ENCODE measurements around the gene SSPN.
"Not testable (repeated sequence)": the region's sequence is repeated elsewhere in the genome, so short reads cannot be mapped to it uniquely, and the experiment has no call there.

The SSPN gene

DNA sequence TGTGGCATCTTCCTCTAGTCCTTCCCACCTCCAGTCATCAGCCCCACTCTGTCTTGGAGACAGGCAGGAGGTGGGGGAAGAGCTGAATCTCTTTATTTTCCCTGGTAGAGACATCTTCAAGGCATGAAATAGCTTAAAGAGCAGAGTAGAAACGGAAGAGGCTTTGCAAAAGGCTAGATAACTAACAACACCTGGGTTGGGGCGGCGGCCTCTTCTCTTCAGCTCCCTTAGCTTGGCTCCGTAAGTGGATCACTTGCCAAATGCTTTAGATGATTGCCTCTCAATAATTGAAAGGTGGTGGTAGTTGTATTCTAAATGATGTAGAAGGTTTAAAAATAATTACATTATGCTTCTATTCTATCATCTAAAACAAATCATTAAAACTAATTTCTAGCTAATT lies 36.1 kb downstream of the SSPN start:
- DNase-seq = no peak

DNA sequence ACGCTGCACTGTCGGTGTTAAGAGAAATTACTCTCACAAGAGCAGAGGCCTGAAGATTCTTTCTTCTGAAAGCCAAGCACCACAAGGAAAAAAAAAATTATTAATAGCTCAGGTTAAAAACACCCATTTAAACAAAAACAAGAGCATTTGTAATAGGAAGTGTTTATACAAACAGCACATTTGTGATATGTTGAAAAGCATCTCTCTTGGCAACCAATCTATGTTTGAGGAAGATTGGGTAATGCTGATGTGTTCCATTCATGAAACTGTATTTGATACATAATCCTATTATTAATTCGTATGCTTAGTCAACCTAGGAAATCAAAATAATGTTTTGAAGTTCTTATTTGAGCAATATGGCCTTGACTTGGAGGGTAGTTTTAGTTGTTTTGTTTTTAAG lies 36.5 kb downstream of the SSPN start:
- DNase-seq = no peak

DNA sequence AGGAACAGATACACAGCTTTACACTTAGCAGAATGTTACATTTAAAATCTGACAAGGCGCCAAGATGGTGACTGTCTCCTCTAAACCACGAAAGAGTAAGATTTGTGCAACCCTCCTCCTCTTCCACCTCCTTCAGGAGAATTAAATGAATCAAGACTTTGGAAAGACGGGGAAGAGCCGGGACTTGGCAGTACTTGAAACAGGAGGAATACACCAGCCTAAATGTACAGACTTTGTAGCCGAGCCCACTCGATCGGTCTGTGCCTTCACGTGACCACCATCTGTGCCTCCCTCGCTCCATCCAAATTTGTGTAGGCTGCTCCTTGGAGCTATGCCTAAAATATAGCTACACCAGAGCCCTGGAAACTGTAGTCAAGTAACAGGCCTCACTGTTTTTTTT lies 38.3 kb downstream of the SSPN start:
- DNase-seq = no peak

DNA sequence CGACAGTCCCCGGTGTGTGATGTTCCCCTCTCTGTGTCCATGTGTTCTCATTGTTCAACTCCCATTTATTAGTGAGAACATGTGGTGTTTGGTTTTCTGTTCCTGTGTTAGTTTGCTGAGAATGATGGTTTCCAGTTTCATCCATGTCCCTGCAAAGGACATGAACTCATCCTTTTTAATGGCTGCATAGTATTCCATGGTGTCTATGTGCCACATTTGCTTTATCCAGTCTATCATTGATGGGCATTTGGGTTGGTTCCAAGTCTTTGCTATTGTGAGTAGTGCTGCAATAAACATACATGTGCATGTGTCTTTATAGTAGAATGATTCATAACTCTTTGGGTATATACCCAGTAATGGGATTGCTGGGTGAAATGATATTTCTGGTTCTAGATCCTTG lies 40.1 kb downstream of the SSPN start:
- not testable (repeated sequence) for DNase-seq

DNA sequence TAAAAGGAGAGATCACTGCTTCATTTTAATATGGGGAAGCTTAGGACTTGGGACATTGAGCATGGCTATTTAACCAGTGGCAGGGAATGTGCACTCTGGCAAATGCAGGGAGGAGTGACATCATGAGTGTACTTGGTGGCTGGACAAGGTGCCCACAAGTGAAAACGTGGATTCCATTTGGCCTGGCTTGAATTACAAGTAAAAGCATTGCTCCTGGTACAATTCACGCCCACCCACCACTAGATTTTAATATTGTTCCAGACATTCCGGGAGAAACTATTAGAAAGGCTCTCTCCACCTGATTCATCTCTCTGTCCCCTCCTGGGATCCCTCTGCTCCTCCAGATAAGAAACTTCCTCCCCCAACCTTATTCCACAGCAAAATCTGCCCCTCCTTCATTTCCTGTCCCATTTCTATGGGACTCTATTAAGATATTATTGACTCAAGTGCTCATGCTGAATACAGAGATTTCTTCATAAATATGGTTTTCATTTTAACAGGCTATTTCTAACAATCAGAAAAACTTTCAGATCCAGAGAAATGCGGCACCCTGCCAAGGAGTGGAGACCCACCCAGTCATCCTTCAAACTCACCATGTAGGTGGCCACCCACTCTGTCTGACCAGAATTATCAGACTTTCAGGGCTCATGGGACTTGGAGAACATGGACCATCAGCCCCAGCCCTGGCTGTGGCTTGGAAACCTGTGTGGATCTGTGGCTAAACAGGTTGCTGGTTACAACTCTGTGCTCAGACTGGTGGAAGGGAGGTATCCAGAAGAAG lies 43.2 kb downstream of the SSPN start:
- no peak for DNase-seq

DNA sequence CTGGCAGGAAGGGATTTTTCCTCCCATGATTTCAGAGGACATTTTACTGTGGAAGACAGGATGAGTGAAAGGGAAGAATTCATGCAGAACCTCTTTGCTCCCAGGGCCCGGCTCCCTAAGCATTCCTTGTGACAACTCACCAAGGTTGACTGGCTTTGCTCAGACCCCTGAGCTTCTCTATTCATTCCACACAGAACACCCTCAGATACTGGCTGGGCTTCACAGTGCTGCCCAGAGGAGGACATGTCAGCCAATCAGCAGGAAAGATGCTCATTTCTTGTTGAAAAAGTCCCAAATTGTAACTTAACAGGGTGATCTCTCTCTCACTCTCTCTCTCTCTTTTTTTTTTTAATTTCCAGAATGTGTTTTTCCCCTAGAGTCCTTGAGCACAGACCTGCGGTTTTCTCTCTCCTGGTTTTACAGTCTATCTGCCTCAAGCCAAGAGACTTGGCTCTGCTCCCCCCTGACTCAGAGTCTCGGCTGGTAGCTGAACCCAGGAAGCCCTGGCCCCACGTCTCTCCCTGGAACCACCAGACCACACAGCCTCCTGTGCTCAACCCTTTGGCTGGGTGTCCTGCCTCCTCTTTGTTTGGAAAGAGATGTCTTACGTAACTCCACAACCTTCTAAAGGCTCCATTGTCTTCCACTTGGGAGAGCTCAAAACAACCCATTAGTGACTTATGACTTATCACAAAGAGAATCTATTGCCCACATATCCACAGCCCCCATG lies 43.9 kb downstream of the SSPN start:
- no peak for DNase-seq

DNA sequence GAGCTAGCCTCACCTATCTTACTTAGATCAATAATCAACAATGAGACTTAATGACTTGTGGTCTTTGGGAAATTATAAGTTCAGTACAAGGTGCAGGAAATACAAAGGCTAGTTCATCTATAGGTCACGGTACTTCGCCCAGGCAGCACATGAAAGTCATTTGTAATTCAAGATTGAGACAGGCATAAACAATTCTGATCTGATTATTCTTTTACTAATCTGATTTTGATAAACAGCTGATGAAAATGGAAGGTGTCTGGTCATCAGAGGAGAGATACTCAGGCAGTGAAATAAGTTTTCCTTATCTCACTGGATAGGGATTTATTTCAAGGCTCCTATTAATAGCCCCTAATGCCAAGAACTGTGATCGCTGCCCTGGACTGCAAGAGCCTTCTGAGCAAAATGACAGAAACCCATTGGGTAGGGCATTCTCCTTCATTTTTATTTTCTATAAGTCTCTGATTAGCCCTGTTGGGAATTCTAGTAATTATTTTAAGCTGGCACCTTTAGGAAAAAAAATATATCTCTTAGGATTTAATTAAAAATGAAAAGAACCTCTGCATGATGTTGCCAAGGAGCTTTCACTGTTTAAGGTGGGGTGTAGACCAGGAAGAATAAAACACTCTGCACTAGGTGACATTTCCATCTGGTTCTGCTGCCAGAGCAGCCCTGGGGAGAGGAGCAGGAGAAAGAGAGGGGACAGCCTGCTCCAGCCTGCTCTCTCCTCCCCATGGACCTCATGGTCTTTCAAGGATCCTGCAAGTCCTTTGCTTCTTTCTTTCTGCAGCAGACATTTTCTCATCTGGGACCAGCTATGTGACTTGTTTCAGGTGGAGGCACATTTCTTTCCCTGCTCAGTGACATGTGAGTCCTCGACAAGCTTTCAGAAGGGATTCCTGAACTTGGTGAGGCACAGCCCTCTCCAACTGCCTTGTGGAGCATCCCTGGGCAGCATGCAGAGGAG lies 44.8 kb downstream of the SSPN start:
- no peak for DNase-seq

DNA sequence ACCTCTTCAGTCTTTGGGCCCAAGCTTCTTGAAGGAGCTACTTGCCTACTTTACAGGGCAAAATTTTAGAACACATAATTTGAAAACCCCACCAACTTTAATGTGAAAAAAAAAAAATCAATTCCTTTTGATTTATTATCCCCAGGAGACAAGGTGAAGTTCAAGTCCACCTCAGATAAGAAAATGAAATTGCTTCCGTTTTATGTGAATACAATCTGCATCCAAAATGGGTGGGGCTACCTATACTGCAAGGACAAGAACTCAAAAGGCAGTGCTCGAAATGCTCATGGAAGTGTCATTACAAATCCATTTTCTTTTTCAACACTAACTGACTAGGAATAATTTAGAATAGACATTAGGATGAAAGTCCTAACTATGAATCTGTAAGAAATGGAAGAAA lies 45.7 kb downstream of the SSPN start:
- no peak for DNase-seq

DNA sequence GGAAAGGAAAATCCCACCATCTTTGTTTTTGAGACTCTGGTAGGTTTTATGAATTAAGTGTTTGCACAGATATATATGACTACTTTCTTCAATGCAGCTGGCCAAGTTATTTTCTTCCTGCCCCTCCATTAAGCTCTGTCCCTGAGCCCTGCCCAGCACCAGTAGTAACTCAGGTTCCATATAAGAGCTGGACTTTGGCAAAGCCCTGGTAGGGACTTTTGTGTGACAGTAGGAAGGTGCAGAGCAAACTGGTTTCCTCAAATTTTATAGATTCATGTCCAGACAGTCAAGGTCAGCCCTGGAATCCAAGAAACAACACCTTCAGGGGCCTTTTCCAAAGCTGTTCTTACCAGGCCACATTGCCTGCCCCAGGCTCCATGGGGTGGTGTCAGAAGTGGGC lies 47.3 kb downstream of the SSPN start:
- DNase-seq = no peak

DNA sequence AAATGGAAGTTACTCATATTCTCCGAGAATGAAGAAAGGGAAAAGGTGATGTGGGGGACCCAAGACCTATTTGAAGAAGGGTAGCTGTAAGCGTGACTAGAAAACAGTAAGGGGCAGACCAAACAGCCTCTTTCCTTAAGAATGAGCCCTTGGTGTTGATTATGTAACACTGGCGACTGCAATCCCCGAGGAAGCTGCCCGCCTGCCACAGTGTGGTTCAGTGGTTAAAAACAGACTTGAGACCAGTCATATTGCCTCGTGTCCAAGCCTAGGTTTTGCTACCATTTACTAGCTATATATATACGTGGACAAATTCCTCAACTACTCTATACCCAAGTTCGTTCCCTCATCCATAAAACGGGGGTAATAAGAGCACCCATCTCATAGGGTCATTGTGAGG lies 49.1 kb downstream of the SSPN start:
- no peak for DNase-seq

DNA sequence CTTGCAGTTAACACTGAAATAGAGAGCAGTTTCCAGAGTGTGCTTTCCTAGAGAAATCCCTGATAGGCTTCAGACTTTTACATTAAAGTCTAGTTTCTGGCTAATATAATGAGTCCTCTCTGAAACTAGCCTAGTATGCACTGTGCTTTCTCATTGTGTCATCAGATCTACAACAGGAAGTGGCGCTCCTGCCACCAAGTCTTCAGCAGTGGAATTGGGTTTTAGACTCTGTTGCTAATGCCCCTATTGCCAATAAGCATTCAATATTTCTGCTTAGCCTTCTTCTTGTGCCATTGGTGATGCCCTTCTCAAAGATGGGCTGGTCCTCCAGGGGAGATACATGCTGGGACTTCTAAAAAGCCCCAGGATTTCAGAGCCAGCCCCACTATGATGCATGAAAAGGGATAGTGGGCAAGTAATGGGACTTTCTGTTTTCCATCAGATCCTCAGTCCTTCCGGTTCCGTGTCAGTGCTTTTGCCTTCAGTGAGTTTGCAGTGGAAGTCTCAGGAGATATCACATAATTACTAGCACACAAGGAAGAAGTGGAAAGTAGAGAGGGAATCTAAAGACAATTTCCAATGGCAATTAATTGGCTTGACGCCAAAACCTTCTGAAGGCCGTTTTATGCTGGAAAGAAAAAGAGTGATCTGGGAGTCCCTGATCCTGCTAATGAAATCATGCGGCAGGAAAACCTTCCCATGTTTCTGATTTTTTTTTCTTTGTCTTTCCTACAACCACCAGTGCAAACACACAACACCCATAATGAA lies 50.0 kb downstream of the SSPN start:
- DNase-seq = no peak

DNA sequence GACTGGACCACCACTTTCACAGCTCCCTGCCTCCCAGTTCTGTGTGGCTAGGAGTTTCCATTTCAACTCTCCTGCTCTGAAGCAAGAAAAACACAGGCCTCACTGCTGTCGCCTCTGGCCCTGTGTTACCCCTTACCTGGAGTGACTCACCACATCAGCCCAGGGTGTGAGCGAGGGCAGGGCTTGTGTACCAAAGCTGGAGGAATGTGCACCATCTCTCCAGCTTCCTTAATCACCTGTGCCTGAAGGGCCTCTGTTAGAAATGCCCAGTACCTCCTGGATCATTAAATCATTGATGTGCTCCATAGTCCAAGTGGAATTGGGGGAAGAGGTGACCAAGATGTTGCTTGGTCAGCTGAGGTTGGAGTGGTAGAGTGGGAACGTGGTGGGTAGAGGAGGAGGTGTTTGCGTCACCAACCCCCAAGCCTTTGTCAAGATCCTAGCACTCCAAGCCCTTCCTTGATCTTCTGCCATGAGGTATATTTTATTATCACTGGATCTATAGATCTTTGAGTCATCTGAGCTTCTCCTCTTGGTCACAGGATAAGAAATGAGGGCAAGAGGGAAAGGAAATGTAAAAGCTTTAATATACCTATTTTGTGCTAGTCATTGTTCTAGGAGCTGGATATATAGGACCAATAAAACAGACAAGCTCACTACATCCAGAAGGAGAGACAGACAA lies 51.3 kb downstream of the SSPN start:
- no peak for DNase-seq

DNA sequence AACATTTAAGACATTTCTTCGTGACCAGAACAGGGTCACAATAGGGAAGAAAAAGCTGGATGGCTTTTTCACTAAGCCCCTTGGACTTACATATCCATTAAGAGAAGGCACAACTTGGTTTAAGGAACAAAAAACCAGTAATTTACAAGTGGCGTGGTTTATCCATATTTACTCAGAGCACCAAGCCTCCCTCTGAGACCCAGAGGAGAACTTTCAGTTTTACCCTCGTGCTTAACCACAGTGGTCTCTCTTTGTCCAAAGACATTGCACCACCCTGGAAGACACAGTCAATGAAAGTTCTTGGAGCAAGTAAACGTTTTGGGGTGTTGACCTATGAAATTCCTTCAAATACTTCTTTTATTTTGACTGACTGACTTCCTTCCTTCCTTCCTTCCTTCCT lies 52.5 kb downstream of the SSPN start:
- no peak for DNase-seq

DNA sequence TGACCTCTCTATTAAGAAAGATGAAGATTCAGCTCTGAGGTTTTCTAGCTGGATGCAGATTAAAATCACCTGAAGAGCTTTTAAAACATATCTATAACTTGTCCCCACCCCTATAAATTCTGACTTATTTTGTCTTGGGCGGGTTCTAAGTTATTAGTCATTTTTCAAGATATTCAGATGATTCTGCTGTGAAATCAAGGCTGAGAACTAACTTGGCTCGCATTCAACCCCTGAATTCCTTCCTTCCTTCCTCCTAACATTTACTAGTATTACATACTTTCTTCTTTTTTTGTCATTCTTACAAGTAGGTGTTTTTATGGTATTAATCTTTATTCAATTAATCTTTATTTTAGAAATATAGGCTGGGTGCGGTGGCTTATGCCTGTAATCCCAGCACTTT lies 55.4 kb downstream of the SSPN start:
- no peak for DNase-seq

DNA sequence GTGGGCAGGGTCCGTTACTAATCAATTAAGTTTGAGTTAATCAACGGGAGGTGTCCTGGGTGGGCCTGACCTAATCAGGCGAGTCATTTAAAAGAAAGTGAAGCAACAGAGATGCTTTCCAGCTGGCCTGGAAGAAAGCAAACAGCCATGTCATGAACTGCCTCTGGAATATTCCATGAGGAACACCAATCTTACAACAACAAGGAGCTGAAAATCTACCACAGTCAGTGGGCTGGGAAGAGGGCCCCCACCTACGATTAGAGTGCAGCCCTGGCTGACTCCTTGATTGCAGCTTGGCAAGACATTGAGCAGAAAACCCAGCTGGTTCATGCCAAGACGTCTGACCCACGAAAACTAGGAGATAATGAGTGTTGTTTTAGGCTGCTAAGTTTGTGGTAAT lies 56.2 kb downstream of the SSPN start:
- DNase-seq = no peak

DNA sequence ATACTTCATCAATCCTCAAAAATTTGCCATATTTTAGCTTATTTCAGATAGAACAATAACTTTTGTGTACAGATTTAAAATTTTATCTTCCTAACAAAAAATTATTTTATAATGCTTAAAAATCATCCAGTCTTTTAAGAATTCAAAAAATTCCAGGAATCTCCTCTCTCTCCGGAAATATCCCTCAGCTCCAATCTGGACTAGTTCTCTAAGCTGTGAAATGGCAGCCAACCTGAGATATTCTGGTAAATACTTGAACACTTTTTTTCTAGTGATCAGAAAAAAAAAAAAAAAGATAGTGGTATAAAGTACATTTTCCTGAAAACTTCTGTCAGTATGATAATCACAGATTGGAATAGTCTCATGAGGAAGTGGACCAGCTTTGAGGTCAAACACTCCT lies 57.6 kb downstream of the SSPN start:
- no peak for DNase-seq

DNA sequence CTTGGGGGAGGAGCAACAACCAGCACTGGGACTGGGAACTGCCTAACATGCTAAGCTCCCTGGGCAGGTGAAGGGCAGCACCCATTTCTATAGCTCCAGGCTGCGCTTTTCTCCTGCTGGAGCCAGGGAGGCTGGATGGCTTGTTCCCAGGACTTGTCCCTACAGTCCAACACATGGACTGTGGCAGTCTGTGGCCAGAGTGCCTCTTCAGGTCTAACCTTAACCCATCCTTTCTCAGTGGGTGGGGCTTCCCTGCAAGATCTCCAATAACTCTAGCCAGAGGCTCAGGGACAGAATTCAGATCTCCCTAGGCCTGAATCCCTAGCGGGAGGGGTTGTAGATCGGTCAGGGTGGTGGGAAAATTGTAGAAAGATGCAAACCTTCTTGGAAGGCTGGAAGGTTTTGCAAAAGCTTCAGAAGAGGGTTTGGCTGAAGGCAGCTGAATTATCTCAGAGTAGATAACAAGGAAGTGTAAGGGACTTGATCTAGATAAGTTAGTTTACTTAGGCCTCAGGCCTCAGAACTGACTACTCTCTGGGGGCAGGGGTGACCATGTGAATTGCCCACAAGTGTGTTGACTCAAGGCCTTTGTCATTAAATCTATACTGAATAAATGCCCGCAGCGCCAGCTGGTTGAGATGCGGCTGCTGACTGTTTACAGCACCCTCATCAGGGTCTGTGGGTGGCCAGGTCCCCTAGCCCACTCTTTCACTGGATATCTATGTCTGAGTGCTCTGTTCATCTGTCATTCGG lies 60.7 kb downstream of the SSPN start:
- DNase-seq = no peak

DNA sequence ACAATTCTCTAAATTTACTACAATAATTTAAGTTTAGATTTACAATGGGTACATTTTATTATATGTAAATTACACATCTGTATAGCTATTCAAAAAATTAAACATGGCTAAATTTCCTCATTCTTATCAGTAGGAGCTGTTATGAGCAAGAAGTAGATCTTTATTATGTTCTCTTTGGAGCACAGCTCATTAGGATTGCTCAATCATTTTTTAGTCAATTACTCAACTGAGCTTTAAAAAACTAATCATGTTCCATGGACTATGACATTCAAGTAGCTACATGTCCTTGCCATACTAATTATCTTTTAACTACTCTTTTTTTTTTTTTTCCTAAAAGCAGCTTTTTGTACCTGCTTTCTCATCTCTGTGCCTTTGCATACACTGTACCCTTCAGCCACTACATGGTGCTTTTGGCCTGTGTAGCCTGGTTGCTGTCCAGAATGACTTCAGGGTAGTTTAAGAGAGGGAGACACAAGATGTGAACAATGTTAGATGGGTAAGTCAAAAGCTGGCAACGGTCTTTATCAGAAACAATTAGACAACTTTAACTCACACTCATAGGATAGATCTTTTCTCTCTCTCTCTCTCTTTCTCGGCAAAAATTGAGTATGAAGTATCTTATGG lies 69.0 kb downstream of the SSPN start:
- DNase-seq = no peak

DNA sequence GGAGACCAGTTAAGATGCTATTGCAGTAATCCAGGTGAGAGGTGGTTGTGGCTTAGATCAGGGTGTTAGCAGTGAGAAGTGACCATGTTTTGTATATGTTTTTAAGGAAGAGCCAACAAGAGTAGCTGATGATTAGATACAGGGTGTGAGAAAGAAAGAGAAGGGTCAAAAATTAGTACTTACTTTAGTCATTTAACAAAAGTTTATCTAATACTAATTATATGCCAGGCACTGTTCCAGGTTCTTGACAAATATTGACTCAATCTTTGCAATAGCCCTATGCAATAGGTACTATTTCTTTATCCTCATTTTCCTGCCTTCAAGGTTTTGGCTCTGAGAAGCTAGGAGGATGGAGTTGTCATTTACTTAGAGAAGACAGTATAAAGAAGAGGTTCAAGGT lies 70.2 kb downstream of the SSPN start:
- no peak for DNase-seq

DNA sequence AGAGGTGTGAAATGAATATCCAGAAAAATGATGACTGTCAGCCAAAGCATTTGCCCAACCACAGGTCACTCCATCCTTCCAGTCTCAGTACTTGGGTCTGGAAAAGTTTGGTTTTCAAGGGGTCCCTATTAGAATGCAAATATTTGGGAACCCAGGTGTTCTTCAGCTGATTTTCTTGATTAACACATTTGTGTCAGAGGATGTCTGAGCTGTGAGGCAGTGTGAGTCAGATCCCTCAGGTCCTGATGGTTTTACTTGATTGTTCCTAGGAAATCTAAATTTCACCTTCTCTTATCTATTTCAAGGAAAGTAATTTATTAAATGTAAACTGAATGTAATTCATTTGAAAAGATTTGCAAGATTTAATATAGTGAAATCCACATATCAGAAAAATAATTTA lies 71.5 kb downstream of the SSPN start:
- no peak for DNase-seq

Measured in activated CD4-positive, CD25-positive, alpha-beta regulatory T cell treated with anti-CD3 and anti-CD28 coated beads, Interleukin-2, amount 50 U/mL, for 72 hours (primary cell).